ENCODE measurements around the gene RSPH3. TPM values are rescaled to one million over a fixed set of nuclear protein-coding genes. Genes with fewer than 3 reads are reported as not detected.
"Not testable (repeated sequence)": the region's sequence is repeated elsewhere in the genome, so short reads cannot be mapped to it uniquely, and the experiment has no call there.

Gene RSPH3
- total RNA-seq, 1 experiment from 2014 or later, result 2.5 TPM

DNA sequence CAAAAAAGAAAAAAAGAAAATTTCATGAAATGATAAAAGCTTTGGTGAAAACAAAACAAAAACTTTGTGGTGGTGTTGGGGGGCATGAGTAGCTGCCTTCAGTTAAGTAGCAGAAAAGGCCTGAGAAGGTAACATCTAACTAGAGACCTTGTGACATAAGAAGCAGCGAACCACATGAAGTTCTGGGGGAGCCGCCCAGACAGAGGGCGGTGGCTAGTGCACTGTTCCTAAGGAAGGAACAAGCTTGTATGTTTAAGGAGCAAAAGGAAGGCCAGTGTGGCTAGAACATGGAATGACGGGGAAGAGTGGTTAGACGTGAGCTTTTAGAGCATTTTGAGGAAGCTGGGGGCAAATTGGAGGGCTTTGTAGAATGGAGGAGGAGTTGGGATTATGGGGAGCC is 7.5 kb upstream of the RSPH3 start:
- DNase-seq, result no peak

GRCh38 chr6:159005436-159005835 is 5.4 kb upstream of the RSPH3 start:
- Histone ChIP-seq H3K36me3 (replicated peaks; ENCODE audit: control insufficient read depth, insufficient read depth, low read length) (no peaks in the 10 kb centered on the region), H3K4me3 (ENCODE audit: insufficient read depth, low read depth, low read length) (no peak overlapping the region), H3K27me3 (ENCODE audit: control insufficient read depth, insufficient read depth, low read length) (no peaks in the 10 kb centered on the region)
- no peak for DNase-seq

More for the DNA sequence above, 7.5 kb upstream of the RSPH3 start:
- Histone ChIP-seq H3K27me3 (ENCODE audit: control insufficient read depth, insufficient read depth, low read length) (no peaks in the 10 kb centered on the region), H3K4me3 (ENCODE audit: insufficient read depth, low read depth, low read length) (no peak overlapping the region), H3K36me3 (replicated peaks; ENCODE audit: control insufficient read depth, insufficient read depth, low read length) (no peaks in the 10 kb centered on the region)

- Histone ChIP-seq H3K27me3 (ENCODE audit: control insufficient read depth, insufficient read depth, low read length) (no peaks in the 10 kb centered on the region), H3K36me3 (replicated peaks; ENCODE audit: control insufficient read depth, insufficient read depth, low read length) (no peaks in the 10 kb centered on the region), H3K4me3 (ENCODE audit: insufficient read depth, low read depth, low read length) (no peak overlapping the region)
- DNase-seq, result no peak
Observed at GRCh38 chr6:159004592-159004991, 4.6 kb upstream of the RSPH3 start.

DNA sequence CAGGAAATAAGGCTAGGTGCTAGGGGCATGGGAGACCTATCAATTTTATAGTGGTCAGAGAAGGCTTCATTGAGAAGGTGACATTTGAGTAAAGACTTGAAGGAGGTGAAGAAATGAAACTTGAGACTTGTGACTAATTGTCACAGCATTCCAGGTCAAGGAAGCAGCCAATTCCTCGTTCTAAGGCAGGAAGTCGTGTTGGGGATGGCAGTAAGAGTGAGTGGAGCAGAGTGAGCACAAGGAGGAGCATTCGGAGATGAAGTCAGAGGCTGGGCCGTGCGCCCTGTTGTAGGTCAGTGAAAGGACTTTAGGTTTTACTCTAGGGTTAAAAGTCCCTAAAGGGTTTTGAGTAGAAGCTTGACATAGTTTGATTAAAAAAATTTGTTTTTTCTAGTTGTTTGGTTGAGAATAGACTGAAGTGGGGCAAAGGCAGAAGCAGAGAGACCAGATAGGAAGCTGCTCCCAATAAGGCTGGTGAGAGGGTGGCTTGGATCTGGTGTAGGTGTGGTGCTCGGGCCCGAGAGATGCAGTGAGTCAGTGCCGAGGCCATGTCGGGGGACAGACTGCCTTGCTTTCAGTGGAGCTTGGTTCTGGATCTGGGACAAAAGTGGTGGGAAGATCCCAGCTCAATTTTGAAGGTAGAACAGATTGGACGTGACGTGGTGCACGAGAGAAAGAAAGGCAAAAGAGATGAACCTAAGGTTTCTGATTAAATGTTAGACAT is 2.6 kb upstream of the RSPH3 start:
- no peak for DNase-seq
- H3K36me3 ChIP-seq (replicated peaks; ENCODE audit: control insufficient read depth, insufficient read depth, low read length), result no peaks in the 10 kb centered on the region
- H3K27me3 ChIP-seq (ENCODE audit: control insufficient read depth, insufficient read depth, low read length), result no peaks in the 10 kb centered on the region
- no peak overlapping the region for H3K4me3 ChIP-seq (ENCODE audit: insufficient read depth, low read depth, low read length)

GRCh38 chr6:158999154-158999665 is 792 bp downstream of the RSPH3 start:
- H3K4me3 ChIP-seq (ENCODE audit: insufficient read depth, low read depth, low read length), result peak overlapping the region; percentile 82
- H3K36me3 ChIP-seq (replicated peaks; ENCODE audit: control insufficient read depth, insufficient read depth, low read length), result no peaks in the 10 kb centered on the region
- no peaks in the 10 kb centered on the region for H3K27me3 ChIP-seq (ENCODE audit: control insufficient read depth, insufficient read depth, low read length)
- DNase-seq, result no peak

GRCh38 chr6:158996856-158997255 is 3.1 kb downstream of the RSPH3 start:
- no peak for DNase-seq
- no peaks in the 10 kb centered on the region for H3K27me3 ChIP-seq (ENCODE audit: control insufficient read depth, insufficient read depth, low read length)
- H3K36me3 ChIP-seq (replicated peaks; ENCODE audit: control insufficient read depth, insufficient read depth, low read length), result no peaks in the 10 kb centered on the region
- no peak overlapping the region for H3K4me3 ChIP-seq (ENCODE audit: insufficient read depth, low read depth, low read length)

- no peak for DNase-seq
- H3K4me3 ChIP-seq (ENCODE audit: insufficient read depth, low read depth, low read length), result no peak overlapping the region
- H3K36me3 ChIP-seq (replicated peaks; ENCODE audit: control insufficient read depth, insufficient read depth, low read length), result no peaks in the 10 kb centered on the region
- no peaks in the 10 kb centered on the region for H3K27me3 ChIP-seq (ENCODE audit: control insufficient read depth, insufficient read depth, low read length)
Observed at GRCh38 chr6:158993639-158994038, 6.4 kb downstream of the RSPH3 start.

DNA sequence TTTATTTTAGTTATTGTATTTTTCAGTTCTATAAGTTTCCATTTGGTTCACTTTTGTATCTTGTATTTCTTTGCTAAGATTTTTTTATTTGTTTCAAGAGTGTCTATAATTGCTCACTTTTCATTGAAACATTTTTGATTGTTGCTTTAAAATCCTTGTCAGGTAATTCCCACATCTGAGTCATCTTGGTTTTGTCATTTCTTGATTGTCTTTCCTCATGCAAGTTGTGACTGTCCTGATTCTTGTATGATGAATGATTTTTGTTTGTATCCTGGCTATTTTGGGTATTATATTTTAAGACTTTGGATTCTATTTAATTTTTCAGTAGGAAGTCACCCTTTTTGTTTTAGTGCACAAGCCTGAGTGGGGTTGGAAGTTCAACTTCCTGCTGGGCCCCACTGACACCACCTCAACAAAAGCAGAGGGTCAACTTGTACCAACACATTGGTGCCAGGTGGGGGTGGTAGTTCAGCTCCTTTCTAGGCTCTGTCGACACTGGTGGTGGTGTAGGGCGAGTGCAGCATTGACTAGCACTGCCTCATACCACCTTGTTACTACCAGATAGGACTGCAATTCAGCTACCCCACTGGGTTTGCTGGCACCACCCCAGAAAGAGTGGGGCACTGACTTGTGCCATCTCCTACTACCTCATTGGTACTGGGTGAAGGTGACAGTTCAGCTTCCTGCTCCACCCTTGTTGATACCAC is 8.8 kb downstream of the RSPH3 start:
- no peaks in the 10 kb centered on the region for H3K27me3 ChIP-seq (ENCODE audit: control insufficient read depth, insufficient read depth, low read length)
- H3K36me3 ChIP-seq (replicated peaks; ENCODE audit: control insufficient read depth, insufficient read depth, low read length), result no peaks in the 10 kb centered on the region
- DNase-seq, result peak; percentile 40
- H3K4me3 ChIP-seq (ENCODE audit: insufficient read depth, low read depth, low read length), result no peak overlapping the region

DNA sequence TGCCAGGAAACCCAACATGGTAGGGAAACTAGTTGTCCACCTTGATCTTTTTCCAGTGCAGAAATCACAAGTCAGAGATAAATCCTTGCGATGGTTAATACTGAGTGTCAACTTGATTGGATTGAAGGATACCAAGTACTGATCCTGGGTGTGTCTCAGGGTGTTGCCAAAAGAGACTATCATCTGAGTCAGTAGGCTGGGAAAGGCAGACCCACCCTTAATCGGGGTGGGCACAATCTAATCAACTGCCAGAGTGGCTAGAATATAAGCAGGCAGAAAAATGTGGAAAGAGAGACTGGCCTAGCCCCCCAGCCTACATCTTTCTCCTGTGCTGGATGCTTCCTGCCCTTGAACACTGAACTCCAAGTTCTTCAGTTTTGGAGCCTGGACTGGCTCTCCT is 10.3 kb downstream of the RSPH3 start:
- H3K27me3 ChIP-seq (ENCODE audit: control insufficient read depth, insufficient read depth, low read length); H3K36me3 ChIP-seq (replicated peaks; ENCODE audit: control insufficient read depth, insufficient read depth, low read length): not testable (repeated sequence)

DNA sequence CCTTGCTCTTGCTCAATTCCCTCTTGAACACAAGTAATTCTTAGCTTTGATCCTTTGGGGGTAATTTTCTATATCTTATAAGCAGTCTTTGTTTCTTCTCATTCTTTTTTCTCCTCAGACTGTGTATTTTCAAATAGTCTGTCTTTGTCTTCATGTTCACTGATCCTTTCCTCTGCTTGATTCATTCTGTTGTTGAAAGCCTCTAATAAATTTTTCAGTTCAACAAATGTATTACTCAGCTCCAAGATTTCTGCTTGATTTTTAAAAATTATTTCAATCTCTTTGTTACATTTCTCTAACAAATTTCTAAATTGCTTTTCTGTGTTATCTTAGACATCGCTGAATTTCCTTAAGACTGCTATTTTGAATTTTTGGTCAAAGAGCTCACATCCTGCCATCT is 11.5 kb downstream of the RSPH3 start:
- no peaks in the 10 kb centered on the region for H3K36me3 ChIP-seq (replicated peaks; ENCODE audit: control insufficient read depth, insufficient read depth, low read length)
- no peak for DNase-seq
- H3K4me3 ChIP-seq (ENCODE audit: insufficient read depth, low read depth, low read length), result no peak overlapping the region
- no peaks in the 10 kb centered on the region for H3K27me3 ChIP-seq (ENCODE audit: control insufficient read depth, insufficient read depth, low read length)

More for the DNA sequence above, 10.3 kb downstream of the RSPH3 start:
- H3K4me3 ChIP-seq (ENCODE audit: insufficient read depth, low read depth, low read length); DNase-seq: not testable (repeated sequence)

GRCh38 chr6:158987657-158988056 is 12.3 kb downstream of the RSPH3 start:
- Histone ChIP-seq H3K4me3 (ENCODE audit: insufficient read depth, low read depth, low read length) (no peak overlapping the region), H3K27me3 (ENCODE audit: control insufficient read depth, insufficient read depth, low read length) (no peaks in the 10 kb centered on the region), H3K36me3 (replicated peaks; ENCODE audit: control insufficient read depth, insufficient read depth, low read length) (no peaks in the 10 kb centered on the region)
- DNase-seq, result no peak

DNA sequence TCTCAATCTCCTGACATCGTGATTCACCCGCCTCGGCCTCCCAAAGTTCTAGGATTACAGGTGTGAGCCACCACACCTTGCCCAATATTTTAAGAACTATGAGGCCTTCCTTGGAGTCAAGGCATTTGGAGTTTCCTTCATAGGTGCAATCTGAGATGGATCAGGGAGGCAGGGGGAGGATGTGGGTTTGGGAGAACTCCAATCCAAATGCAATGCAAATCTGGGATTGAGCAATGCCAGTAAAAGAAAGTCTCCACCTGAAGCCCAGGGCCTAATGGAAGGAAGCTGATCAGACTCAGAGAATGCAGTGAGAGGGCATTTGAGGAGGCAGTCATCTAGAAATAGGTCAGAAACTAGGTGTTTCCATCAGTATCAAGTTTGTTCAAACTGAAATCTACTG is 21.2 kb downstream of the RSPH3 start:
- Histone ChIP-seq H3K27me3 (ENCODE audit: control insufficient read depth, insufficient read depth, low read length) (no peaks in the 10 kb centered on the region), H3K4me3 (ENCODE audit: insufficient read depth, low read depth, low read length) (no peak overlapping the region), H3K36me3 (replicated peaks; ENCODE audit: control insufficient read depth, insufficient read depth, low read length) (no peaks in the 10 kb centered on the region)
- DNase-seq, result no peak

GRCh38 chr6:158977382-158977781 is 22.6 kb downstream of the RSPH3 start:
- H3K27me3 ChIP-seq (ENCODE audit: control insufficient read depth, insufficient read depth, low read length), result no peaks in the 10 kb centered on the region
- DNase-seq, result no peak
- no peaks in the 10 kb centered on the region for H3K36me3 ChIP-seq (replicated peaks; ENCODE audit: control insufficient read depth, insufficient read depth, low read length)
- H3K4me3 ChIP-seq (ENCODE audit: insufficient read depth, low read depth, low read length), result no peak overlapping the region

DNA sequence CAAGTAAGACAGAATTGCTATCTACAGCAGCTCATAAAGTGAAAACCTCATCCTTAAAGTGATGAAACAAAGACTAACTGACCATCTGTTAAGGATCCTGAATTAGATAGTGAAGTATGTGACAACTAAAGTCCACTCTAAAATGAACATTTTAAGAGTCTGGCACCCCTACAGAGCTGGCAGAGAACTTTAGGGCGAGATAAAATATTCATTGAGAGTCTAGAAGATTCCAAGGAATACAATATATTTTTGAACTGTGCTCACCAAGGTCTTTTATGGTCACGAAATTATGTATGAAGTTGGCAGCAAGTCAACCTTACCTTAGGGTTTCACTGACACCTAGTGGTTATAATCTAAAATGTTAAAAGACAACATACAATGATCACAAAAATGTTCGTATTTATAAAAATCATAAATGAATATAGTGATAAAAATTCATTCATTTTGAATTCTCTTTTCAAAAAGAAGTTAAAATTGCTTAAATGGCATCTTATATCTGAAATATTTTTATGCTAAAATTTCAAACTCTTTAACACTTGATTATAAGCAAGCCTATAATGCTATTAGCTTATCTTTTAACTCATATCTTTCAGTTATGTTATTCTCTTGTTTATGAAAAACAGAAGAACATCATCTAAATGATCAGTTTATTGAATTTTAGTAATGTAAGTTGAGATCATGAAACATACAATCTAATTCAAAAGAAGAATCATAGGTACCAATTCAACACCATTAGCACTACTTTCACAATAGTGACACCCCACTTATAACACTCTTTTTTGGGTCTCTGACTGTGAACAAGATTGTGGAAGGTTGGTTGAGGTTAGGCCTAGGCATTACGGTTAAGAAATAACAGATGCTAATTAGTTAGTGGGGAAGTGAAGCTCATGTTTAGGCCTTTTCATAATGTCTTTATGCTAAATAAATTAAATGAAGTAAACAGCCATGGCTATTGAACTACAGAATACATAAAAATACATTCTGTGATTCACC is 27.5 kb downstream of the RSPH3 start:
- peak; percentile 32 for DNase-seq
- H3K27me3 ChIP-seq (ENCODE audit: control insufficient read depth, insufficient read depth, low read length), result no peaks in the 10 kb centered on the region
- H3K36me3 ChIP-seq (replicated peaks; ENCODE audit: control insufficient read depth, insufficient read depth, low read length), result no peaks in the 10 kb centered on the region

More for the DNA sequence above, 27.5 kb downstream of the RSPH3 start:
- no peak overlapping the region for H3K4me3 ChIP-seq (ENCODE audit: insufficient read depth, low read depth, low read length)

All from H7 (cell line).